NCI-H345 treated with DMSO at 0.1 percent for 48 hours (cell line): ENCODE results near the gene COCH.
"Not testable (repeated sequence)": the region's sequence is repeated elsewhere in the genome, so short reads cannot be mapped to it uniquely, and the experiment has no call there.

Experiments
- DNase-seq: peaks from one replicate; lab custom pipeline; 2025; ENCODE audit not compliant: unreplicated experiment; lab: John Stamatoyannopoulos, UW

Gene COCH

GRCh38 chr14:30921305-30921704 lies 46.9 kb downstream of the COCH start:
- DNase-seq = no peak

- no peak for DNase-seq
Observed at GRCh38 chr14:30921788-30922187, 47.4 kb downstream of the COCH start.

- no peak for DNase-seq
Observed at GRCh38 chr14:30925254-30925653, 50.9 kb downstream of the COCH start.

GRCh38 chr14:30928462-30928861 lies 54.1 kb downstream of the COCH start:
- no peak for DNase-seq

- not testable (repeated sequence) for DNase-seq
Observed at GRCh38 chr14:30933937-30934336, 59.6 kb downstream of the COCH start.

- no peak for DNase-seq
Observed at GRCh38 chr14:30935445-30935844, 61.1 kb downstream of the COCH start.

- no peak for DNase-seq
Observed at GRCh38 chr14:30938617-30939016, 64.3 kb downstream of the COCH start.
